Measurements from ENCODE around the gene OPN5.
"Not testable (repeated sequence)": the region's sequence is repeated elsewhere in the genome, so short reads cannot be mapped to it uniquely, and the experiment has no call there.

Gene OPN5, protein sequence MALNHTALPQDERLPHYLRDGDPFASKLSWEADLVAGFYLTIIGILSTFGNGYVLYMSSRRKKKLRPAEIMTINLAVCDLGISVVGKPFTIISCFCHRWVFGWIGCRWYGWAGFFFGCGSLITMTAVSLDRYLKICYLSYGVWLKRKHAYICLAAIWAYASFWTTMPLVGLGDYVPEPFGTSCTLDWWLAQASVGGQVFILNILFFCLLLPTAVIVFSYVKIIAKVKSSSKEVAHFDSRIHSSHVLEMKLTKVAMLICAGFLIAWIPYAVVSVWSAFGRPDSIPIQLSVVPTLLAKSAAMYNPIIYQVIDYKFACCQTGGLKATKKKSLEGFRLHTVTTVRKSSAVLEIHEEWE

DNA sequence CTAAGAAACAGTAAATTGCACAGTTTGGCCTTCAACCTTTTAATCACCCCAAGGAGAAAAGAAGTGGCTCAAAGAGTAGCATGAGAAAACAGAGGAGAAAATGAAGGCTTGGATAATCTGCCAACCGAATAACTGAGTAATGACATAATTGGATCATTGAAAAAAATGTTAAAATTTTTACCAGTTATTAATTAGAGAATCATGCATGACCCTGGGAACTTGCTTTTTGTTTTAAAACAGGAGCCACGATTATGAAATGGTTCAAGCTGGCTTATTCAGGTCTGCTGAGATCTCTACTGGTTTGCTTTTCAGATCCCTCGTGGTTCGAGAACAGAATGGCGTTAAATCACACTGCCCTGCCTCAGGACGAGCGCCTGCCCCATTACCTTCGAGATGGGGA lies at the start of gene OPN5:
Gene OPN5, plus strand, starts transcription at position 301 of the 400 bp plus-strand sequence. Its CDS starts 35 bp downstream, at position 336.
- no peak for DNase-seq (ENCODE audit: low read depth)

DNA sequence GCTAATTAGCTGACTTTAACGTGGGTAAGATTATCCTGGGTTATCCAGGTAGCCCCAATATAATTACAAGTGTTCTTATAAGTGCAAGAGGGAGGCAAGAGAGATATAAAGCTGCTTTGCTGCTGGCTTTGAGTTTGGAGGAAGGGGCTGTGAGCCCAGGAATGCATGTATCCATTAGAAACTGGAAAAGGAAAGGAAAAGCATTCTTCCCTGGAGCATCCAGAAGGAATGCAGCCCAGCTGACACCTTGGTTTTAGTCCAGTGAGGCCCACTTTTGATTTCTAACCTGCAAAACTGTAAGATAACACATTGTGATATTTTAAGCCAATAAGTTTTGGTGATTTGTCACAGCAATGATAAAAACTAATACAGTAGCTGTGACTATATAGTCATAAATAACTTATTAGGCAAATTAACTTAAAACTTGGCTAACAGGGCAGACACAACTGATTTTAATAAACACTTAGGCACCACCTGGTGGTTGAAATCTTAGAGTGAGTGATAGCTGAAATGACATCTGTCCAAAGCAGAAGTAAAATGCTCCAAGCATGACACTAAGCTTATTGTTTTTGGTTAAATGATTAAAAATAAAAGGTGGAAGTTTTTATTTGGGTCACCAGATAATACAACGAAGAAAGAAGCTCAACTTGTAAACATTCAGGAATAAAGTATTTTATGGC lies 47.8 kb upstream of the OPN5 start:
- no peak for DNase-seq (ENCODE audit: low read depth)

DNA sequence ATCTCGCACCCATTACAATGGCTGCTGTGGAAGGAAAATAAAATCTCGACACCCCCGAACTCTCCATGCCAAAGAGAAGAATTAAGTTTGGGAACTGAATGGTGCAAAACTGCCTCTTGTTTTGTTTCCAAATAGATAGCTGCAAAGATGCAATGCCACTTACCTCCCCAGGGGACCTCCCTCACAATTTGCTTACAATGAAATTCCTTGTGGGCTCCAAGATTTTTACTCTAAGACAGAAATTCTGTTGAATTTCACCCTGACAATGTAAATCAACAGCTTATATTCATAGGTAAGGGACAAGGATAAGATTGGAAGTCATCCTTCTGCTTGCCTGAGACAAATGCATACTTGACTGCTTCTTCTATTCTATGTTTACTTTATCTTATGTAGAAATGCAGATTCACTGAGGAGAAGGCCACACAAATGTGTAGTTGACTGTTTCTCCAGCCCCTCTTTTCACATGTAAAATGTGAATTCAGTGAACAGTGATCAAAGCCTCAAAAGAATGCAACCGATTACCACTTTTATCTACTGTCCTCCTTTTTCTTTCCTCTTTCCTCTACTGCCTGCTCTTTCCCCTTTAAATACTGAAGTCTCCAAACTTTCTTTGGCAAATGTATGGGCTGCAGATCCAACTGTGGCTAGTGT lies 46.9 kb upstream of the OPN5 start:
- no peak for DNase-seq (ENCODE audit: low read depth)

DNA sequence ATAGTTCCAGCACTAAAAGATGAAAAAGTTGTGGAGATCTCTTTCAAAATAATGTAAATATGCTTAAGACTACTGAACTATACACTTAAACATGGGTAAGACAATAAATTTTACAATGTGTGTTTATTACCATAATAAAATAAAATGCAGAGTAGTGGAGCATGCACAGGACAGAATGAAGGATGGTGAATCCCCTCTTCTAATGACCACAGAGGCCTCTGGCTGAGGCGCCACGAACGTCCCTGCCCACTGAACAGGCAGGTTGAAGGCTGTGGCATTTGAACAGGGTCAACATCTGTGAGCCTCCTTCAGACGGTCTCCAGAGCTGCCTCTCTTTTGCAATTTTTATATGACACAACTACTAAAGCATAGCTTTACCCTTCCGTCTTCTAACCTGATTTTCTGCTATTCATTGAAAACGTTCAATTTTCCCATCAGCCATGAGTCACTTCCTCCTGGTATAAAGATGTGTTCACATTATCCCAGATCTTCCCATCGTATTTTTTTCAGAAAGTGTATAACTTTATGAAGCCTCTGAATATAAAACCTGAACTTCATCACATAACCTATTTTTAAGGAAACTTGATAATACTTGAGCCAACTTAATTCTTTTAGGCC lies 45.6 kb upstream of the OPN5 start:
- no peak for DNase-seq (ENCODE audit: low read depth)

DNA sequence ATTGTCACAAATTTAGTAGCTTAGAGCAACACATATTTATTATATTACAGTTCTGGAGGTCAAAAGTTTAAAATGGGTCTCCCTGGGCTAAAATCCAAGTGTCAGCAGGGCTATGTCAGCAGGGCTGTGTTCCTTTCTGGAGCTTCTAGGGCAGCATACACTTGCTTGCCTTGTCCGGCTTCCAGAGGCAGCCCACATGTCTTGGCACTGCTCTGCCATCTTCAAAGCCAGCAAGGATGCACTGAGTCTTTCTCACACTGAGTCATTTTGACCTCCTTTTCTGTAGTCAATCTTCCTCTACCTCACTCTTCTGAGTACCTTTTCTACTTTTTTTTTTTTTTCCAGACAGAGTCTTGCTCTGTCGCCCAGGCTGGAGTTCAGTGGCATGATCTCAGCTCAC lies 44.4 kb upstream of the OPN5 start:
- no peak for DNase-seq (ENCODE audit: low read depth)

DNA sequence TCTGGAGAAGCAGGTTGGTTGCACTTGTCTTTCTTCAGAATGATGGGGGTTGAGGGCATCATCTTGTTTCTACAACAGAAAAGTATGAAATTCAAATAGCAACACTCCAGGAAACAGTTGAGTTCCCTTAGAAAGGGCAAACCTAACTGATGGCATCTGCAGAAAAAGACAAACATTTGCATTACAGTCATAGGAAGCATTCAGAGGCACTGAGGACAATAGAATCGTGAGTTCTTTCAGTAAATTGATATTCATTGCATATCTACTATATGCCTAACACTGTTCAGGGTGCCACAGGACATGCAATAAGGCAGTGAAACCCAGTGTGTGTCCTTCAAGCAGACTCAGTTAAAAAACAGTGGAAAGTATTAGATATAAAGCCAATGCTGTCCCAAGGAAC lies 41.1 kb upstream of the OPN5 start:
- no peak for DNase-seq (ENCODE audit: low read depth)

DNA sequence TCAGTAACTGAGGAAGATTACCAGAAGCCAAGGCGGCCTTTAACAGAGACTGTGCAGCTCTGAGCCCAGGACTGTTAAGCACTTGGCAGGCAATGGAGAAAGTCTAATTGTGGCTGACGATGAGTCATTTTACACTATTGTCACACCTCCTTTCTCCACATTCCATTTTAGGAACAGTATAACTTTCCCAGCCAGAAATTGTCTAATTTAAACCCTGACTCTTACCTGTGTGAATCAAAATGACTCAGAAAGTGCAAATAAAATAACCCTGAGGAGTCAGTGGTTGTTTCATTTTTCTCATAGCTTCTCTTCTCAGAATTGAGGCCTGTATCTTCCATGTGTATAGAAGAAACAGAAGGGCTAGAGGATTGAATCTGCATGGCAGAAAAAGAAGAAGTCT lies 40.0 kb upstream of the OPN5 start:
- DNase-seq (ENCODE audit: low read depth), result no peak

DNA sequence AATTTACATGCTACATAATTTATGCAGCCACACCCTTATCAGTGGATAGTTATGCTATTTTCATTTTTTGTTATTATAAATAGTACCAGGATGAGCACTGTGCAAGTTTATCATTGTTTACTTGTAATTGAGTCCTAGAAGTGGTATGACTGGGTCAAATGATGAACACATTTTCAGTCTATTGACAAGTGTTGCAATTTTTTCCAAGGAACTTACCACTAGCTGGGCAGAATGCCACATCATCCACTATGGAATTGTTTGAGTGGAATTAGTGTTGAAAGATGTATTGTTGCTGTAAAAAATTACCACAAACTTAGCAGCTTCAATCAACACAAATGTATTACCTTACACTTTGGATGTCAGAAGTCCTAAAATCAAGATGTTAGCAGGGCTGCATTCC lies 38.1 kb upstream of the OPN5 start:
- DNase-seq (ENCODE audit: low read depth), result no peak

DNA sequence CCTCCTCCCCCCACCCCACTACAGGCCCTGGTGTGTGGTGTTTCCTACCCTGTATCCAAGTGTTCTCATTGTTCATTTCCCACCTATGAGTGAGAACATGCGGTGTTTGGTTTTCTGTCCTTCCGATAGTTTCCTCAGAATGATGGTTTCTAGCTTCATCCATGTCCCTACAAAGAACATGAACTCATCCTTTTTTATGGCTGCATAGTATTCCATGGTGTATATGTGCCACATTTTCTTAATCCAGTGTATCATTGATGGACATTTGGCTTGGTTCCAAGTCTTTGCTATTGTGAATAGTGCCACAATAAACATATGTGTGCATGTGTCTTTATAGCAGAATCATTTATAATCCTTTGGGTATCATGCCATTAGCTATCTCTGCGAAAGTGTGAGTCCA lies 36.6 kb upstream of the OPN5 start:
- DNase-seq (ENCODE audit: low read depth), result not testable (repeated sequence)

DNA sequence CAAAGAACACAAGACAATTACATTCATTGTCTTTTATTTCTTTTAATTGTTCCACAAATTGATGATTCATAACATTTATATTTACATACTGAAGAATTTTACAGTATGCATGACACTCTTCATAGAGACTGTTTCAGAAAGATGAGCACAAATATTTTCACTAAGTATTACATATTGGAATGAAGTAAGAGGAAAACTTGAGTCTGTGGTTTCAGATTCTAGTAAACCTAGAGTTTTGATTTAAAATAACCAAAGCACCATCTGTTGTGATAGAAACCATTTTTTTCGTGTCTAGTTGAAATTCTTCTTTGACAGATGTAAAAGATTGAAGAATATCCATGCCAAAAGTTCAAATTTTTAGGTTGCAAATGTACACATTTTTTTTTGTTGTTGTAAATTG lies 32.1 kb upstream of the OPN5 start:
- no peak for DNase-seq (ENCODE audit: low read depth)

DNA sequence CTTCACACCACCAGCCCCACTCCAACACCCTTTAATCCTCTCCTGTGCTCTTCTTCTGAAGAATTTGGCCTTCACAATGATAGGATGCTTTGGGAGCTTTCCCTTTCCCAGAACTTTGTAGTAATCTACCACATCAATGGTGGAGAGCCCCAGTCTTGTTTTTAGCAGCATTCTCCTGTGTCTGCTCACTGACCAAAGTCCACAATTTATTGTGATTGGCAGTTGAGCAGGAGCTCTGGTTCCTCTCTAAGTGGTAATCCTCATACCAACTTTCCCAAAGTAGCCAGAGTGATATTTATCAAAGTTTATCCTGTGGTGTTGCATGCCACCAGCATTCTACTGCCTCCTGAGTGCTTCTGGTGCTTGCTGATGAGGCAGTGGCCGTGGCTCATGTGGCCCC lies 29.0 kb upstream of the OPN5 start:
- DNase-seq (ENCODE audit: low read depth), result no peak

DNA sequence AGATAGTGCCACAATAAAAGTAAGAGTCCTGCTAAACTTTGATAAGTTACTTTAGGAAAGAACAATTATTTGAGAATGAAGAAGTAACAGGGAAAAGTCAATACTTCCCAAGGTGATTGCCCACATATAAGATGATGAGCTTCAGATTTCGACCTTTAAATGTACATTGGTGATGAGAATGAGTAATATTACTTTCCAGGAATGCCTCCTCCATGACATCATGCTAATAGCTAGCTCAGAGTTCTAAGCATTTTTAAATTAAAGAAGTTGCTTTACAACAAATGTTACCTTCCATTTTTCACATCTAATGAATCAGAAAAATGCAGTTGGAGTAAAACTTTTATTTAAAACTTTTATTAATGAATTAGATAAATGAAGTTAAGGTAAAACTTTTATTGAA lies 22.5 kb upstream of the OPN5 start:
- no peak for DNase-seq (ENCODE audit: low read depth)

DNA sequence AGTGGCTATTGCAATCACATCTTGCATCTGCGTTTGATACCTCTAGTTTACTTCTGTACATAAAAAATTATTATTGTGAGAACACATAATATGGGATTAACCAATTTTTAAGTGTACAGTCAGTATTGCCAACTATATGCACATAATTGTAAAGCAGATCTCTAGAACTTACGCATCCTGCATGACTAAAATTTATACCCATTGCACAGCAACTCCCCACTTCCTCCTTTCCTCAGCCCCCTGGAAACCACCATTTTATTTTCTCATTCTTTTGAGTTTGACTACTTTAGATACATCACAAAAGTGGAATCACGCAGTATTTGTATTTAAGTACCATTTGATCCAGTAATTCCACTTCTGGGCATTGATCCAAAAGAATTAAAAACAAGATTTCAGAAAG lies 19.3 kb upstream of the OPN5 start:
- DNase-seq (ENCODE audit: low read depth), result no peak

DNA sequence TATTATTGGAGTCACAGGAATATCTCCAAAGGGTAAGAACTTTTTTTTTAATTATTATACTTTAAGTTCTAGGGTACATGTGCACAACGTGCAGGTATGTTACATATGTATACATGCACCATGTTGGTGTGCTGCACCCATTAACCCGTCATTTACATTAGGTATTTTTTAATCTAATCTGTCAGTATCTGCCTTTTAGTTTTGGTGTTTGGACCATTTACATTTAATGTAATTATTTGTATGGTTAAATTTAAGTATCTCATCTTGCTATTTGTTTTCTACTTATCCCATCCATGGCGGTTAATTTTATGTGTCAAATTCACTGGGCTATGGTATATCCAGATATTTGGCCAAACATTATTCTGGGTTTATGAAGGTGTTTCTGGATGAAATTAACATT lies 15.4 kb upstream of the OPN5 start:
- no peak for DNase-seq (ENCODE audit: low read depth)

DNA sequence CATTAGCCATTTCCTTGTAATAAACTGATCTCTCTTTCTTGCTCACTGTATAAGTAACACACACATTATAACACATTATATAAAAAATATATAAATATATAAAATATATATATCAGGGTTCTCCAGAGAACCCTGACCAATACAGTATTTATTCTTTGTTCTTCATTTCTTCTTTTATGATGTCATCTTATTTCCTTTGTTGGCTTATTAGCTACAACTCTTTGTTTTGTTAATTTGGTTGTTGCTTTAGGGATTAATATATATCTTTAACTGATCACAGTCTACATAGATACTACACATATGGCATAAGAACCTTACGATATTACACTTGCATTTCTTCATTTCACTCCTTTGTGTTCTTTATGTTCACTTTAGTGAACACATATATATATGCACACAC lies 14.7 kb upstream of the OPN5 start:
- DNase-seq (ENCODE audit: low read depth), result no peak

DNA sequence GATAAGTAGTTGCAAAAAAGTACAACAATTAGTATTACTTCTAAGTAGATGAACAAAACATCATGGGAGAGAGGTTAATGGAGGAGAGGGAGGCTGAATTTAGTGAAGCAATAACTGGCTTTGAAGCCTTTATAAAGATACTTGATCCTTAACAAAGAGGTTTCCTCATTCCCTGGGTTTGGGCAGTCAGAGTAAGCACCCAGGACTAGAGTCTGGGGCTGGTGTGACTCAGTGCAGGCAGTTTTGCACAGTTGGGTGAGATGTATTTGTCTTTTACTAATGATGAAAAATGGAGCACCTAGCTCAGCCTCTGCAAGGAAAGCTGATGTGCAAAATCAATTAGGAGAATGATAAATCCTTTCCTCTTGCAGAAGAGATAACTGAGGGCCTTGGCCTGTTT lies 11.8 kb upstream of the OPN5 start:
- no peak for DNase-seq (ENCODE audit: low read depth)

DNA sequence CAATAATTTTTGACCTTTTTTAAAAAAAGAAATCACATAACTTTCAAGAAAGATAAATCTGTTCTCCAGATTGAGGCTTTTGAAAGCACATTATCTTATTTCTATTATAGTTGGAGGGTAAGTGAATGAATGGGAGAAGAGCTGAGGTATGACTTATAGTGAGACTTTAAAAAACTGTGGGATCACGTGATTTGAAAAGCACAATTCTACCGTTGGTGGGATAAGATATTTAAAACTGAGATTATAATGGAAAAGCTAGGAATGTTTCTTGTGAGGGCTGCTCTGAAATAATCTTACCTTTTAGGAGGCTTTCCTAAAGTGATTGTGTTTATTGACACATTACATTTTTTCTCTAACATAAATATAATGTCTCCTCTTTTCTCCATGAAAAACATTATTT lies 9.5 kb upstream of the OPN5 start:
- DNase-seq (ENCODE audit: low read depth), result no peak

DNA sequence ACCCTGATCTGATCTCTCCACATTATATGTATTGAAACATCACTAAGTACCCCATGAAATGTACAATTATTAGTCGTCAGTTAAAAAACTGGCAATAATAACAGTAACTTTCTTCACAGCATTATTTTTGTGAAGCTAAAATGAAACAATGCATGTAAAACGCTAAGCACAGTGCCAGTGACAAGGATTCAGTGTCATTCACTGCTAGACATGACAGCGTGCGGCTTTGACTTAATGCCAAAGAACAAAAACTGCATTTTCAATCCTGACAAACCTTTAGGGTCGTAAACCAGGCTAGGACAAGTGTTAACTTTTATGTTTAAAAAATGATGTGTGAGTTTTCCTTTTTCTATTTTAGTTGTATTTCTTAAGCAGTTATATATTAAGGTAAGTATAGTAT lies 8.8 kb upstream of the OPN5 start:
- no peak for DNase-seq (ENCODE audit: low read depth)

DNA sequence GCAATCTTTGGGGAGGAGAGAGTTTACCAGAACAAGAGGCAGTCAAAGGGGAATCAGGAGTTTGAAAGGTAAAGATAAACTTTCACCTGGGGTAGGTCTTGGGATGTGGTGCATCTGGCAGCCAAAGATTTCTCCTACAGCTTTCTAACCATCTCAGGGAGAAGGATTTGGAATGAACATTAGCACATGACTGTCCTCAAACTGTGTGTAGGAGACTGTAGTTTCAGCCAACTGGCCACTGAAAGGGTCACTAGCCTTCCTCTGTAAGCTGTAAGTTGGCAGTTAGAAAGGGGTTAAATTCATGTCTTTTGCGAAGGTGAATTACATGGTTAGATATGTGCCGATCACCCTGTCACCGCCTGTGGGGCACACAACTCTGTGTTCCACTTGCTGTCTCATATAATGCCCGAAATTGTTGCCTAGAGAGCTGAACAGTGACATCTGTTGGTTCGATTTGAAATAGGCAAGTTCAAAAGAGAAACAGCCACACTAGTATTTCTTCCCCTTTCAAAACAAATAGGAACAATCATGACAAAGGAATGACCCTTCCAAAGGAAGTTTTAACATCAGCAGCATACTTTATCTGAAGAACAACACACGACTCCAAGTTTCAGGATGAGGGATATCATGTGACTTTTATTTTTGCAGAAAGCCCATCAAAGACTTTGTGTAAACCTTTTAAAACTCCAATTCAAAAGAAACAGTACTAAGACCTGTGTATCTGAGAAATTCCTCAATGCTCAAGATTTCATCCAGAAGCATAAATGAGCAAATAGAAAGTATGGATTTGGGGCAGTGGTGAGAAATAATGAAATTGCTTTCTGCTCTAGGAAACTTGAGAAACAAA lies 1.1 kb upstream of the OPN5 start:
- DNase-seq (ENCODE audit: low read depth), result peak; percentile 13

DNA sequence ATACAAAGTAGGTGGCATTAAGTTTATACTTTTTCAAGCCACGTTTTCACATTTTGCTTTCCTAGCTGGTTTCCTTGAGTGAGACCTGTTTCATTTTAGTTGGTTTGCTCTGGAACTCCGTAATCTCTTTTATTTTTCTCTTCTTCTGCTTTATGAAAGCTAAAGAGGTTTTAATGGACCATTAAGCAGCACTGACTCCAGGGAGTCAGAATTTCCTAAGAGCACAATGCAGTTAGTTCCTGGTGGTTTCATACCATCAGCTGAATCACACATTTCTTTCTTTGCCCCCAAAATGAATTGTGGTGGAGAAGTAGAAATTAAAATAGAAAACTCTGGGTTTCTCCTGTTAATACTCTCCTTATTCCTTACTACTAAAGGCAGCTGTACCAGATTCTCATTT lies 3.4 kb downstream of the OPN5 start:
- no peak for DNase-seq (ENCODE audit: low read depth)

DNA sequence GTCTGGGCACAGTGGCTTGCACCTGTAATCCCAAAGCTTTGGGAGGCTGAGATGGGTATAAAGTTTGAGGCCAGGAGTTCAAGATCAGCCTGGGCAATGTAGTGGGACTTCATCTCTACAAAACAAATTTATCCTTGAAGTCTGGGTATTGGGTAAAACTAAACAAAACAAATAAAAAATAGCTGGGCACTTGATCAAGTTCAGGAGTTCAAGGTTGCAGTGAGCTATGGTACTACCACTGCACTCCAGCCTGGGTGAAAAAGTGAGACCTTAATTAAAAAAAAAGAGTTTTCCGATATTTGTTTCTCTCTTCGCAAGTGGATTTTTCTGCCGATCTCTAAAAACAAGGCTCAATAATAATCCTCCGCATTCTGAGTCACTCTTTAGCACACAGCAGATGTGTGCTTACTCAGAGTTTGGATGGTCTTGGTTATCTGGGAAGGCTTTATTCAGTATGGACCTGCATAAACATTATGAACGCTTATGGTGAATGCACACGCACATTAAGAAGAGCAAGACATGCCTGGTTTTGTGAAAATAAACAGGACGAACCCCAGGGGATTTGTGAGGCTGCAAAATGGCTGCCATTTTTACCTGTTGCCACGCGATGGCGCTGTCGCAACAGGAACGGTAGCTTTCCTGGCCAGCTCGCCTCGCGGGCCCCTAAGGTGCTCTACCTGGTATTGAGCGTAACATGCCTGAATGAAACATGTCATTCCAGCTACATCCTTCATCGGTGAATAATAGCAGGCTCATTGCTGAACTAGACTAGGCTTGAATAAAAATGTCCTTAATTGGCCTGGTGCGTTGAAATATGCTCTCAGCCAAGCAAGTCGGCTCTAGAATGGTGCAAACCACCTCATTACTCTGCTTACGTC lies 6.0 kb downstream of the OPN5 start:
- DNase-seq (ENCODE audit: low read depth), result peak; percentile 16

Measured in activated T-cell treated with anti-CD3 and anti-CD28 coated beads for 24 hours (primary cell).